ENCODE results near the gene PAX2. TPM values are rescaled to one million over a fixed set of nuclear protein-coding genes. Genes with fewer than 3 reads are reported as not detected.
A peak's percentile ranks its signal among the peaks of the same experiment; 100 is the strongest.

The PAX2 gene
- total RNA-seq, 1 experiment from 2014 or later: 0.09 TPM

DNA sequence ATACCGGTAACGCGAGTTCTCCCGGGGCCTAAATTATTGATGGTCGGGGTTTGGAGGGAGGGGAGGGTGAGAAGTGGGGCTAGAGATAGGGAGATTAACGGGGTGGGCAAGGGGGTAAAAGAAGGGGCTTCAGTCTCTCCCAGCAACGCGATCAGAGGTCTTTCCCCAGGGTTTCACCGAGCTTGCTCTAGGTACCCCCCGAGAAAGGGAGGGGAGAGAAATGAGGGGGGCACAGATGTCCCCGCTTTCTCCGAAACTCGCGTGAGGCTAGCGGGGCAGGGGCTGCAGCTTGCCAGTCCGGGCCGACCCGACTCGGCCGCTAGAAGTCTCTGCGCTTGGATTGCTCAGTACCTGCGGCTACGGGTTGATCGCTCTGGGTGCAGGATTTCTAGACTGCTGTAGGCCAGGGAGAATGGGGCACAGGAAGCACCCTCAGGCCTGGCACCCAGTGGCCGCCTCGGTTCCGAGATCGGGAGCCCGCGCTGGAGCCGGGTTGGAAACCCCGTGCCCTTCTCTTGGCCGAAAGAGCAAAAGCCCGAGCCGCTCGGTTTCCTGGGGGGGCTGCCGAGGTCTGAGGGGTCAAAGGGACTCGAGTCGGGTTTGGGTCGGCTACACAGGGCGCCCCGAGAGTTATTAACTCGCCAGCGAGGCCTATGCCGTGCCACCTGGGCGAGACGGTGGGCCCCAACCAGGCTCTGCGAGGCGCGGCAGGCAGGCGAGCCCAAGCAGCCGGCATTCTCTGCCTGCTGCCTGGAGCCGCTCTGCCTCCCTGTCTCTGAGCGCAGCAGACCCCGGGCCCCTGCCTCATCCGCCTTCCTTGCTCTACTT lies 3.1 kb downstream of the PAX2 start (continued):
- TF ChIP-seq, protein P1, sequence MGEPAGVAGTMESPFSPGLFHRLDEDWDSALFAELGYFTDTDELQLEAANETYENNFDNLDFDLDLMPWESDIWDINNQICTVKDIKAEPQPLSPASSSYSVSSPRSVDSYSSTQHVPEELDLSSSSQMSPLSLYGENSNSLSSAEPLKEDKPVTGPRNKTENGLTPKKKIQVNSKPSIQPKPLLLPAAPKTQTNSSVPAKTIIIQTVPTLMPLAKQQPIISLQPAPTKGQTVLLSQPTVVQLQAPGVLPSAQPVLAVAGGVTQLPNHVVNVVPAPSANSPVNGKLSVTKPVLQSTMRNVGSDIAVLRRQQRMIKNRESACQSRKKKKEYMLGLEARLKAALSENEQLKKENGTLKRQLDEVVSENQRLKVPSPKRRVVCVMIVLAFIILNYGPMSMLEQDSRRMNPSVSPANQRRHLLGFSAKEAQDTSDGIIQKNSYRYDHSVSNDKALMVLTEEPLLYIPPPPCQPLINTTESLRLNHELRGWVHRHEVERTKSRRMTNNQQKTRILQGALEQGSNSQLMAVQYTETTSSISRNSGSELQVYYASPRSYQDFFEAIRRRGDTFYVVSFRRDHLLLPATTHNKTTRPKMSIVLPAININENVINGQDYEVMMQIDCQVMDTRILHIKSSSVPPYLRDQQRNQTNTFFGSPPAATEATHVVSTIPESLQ (CRISPR knock-in tag; IDR thresholded peaks at IDR 0.05): no peak
- no peak for TF ChIP-seq ETV6 (CRISPR knock-in tag; IDR thresholded peaks at IDR 0.05)

DNA sequence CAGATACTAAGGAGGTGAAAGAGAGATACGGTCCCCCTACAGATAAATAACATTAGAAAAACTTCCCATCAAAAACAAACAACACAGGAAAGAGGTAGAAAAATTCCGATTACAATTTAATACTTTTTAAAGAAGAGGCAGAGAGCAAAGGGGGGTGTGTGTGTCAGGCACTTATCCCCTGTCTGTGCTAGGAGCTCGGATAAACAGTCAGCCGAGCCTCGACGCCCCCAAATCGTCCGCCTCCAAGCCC lies 3.6 kb downstream of the PAX2 start:
- peaks cover 30% of the 10 kb centered on the region for H3K4me1 Mint-ChIP-seq
- ATAC-seq (no peak), DNase-seq (ENCODE audit: low spot score) (no peak)
- no peaks in the 10 kb centered on the region for H3K36me3 Mint-ChIP-seq
- no peak overlapping the region for H3K27ac Mint-ChIP-seq
- H3K9me3 Mint-ChIP-seq: no peaks in the 10 kb centered on the region
- ChIA-PET POLR2A (no interaction called here), CTCF (interaction anchor here (0.7 to 2.8 kb wide), 4 partner anchors 8 to 179 kb away, joined by 3 to 21 read pairs (median 4); no protein-coding TSS in a partner anchor)
- peak overlapping the region; percentile 34 for H3K4me3 Mint-ChIP-seq
- H3K27me3 Mint-ChIP-seq (ENCODE audit: low read depth): peaks cover 96% of the 10 kb centered on the region
- no peak for TF ChIP-seq ETV6 (CRISPR knock-in tag; IDR thresholded peaks at IDR 0.05)

DNA sequence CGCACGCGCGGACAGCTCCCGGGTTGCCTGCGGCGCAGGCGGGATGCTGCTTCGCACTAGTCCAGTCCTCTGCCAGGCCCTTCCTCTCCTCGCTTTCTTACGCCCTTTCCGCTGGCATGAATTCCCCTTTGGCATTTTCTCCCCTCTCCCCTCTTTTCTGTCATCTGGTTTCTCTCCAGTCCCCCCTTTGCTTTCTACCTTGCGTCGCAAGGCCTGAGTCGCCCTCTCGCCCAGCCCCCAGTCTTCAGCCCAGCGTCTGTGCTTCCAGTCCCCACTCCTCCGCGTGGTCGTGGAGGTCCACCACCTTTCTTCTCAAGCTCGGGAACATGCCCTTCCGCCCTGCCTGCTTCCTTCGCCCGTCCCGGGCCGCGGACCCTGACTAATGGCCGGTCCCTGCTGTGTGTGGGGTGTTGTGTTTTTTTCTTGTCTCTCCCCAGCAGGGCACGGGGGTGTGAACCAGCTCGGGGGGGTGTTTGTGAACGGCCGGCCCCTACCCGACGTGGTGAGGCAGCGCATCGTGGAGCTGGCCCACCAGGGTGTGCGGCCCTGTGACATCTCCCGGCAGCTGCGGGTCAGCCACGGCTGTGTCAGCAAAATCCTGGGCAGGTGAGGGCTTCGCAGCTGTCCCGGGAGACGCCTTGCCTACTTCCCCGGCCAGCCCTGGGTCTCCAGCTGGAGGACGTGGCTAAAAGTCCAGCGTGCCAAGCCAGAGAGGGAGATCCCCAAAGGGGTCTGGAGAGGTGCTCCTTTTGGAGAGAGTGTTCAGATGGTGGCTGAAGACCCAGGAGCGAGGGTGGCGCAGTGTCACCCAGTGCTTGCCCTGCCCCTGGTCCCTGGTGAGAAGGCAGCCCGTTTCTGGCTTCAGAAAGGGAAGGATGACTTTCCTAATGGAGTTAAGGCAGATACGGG lies 4.2 kb downstream of the PAX2 start:
- CTCF ChIA-PET: interaction anchor here (0.7 to 2.8 kb wide), 8 partner anchors 9 to 393 kb away, joined by 3 to 21 read pairs (median 4); no protein-coding TSS in a partner anchor
- Mint-ChIP-seq H3K27ac (no peak overlapping the region), H3K4me1 (peaks cover 26% of the 10 kb centered on the region), H3K9me3 (no peaks in the 10 kb centered on the region), H3K36me3 (no peaks in the 10 kb centered on the region), H3K4me3 (peak overlapping the region; percentile 34), H3K27me3 (ENCODE audit: low read depth) (peaks cover 96% of the 10 kb centered on the region)
- TF ChIP-seq SP1 (CRISPR knock-in tag; conservative IDR thresholded peaks at IDR 0.05): no peak
- no peak for TF ChIP-seq TCF7 (CRISPR knock-in tag; IDR thresholded peaks at IDR 0.05; ENCODE audit: low read depth)
- no peak for TF ChIP-seq GTF2I (CRISPR knock-in tag; conservative IDR thresholded peaks at IDR 0.05)
- no peak for TF ChIP-seq ZNF219 (CRISPR knock-in tag; IDR thresholded peaks at IDR 0.05; ENCODE audit: borderline replicate concordance)
- TF ChIP-seq ZNF232 (CRISPR knock-in tag; IDR thresholded peaks at IDR 0.05): no peak
- TF ChIP-seq OVOL2 (CRISPR knock-in tag; IDR thresholded peaks at IDR 0.05; ENCODE audit: borderline replicate concordance): no peak
- TF ChIP-seq, protein P2, sequence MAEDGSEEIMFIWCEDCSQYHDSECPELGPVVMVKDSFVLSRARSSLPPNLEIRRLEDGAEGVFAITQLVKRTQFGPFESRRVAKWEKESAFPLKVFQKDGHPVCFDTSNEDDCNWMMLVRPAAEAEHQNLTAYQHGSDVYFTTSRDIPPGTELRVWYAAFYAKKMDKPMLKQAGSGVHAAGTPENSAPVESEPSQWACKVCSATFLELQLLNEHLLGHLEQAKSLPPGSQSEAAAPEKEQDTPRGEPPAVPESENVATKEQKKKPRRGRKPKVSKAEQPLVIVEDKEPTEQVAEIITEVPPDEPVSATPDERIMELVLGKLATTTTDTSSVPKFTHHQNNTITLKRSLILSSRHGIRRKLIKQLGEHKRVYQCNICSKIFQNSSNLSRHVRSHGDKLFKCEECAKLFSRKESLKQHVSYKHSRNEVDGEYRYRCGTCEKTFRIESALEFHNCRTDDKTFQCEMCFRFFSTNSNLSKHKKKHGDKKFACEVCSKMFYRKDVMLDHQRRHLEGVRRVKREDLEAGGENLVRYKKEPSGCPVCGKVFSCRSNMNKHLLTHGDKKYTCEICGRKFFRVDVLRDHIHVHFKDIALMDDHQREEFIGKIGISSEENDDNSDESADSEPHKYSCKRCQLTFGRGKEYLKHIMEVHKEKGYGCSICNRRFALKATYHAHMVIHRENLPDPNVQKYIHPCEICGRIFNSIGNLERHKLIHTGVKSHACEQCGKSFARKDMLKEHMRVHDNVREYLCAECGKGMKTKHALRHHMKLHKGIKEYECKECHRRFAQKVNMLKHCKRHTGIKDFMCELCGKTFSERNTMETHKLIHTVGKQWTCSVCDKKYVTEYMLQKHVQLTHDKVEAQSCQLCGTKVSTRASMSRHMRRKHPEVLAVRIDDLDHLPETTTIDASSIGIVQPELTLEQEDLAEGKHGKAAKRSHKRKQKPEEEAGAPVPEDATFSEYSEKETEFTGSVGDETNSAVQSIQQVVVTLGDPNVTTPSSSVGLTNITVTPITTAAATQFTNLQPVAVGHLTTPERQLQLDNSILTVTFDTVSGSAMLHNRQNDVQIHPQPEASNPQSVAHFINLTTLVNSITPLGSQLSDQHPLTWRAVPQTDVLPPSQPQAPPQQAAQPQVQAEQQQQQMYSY (CRISPR knock-in tag; IDR thresholded peaks at IDR 0.05): 0 out of 2 replicates have a peak, but pooled peaks have one; percentile 38
- DNase-seq (ENCODE audit: low spot score) (no peak), ATAC-seq (no peak)
- POLR2A ChIA-PET: interaction anchor here (0.6 kb wide), 1 partner anchor 10 kb away, joined by 9 read pairs; no protein-coding TSS in a partner anchor

DNA sequence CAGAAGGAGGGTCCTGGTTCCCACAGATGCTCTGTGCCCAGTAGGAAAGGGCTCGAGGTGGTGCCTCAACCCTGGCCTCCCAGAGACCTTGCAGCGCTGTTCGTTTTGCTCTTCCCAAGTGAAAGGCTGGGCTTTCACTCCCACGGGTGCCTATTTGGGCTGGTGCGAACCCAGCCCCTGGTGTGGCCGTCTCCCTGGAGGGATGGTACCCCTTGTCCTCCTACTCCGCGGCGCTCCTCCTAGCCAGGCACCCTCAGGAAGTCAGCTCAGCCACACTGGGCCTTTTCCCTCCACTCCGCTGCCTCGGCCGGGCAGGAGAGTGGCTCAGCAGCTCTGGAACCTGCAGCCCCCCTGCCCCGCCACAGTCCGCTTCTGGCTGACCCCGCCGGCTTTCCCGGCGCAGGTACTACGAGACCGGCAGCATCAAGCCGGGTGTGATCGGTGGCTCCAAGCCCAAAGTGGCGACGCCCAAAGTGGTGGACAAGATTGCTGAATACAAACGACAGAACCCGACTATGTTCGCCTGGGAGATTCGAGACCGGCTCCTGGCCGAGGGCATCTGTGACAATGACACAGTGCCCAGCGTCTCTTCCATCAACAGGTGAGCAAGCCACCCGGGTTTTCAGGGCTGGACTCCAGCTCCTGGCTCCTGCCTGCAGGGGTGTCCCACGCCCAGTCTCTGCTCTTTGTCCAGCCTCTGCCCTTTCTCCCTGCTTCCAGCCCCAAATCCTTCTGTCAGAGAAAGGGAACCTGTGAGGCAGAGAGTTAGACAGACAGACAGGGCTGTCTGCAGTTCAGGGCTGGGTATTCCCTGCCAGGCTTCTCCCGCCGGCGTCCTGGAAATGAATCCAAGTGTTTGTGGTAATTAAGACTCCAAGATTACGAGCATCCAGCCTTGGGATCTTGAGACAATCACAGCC lies 5.2 kb downstream of the PAX2 start:
- TF ChIP-seq OVOL2 (CRISPR knock-in tag; IDR thresholded peaks at IDR 0.05; ENCODE audit: borderline replicate concordance) (no peak), FOXK1 (CRISPR knock-in tag; IDR thresholded peaks at IDR 0.05) (no peak), RORB (CRISPR knock-in tag; IDR thresholded peaks at IDR 0.05) (no peak), SMAD4 (CRISPR knock-in tag; IDR thresholded peaks at IDR 0.05) (no peak)
- TF ChIP-seq, protein P3, sequence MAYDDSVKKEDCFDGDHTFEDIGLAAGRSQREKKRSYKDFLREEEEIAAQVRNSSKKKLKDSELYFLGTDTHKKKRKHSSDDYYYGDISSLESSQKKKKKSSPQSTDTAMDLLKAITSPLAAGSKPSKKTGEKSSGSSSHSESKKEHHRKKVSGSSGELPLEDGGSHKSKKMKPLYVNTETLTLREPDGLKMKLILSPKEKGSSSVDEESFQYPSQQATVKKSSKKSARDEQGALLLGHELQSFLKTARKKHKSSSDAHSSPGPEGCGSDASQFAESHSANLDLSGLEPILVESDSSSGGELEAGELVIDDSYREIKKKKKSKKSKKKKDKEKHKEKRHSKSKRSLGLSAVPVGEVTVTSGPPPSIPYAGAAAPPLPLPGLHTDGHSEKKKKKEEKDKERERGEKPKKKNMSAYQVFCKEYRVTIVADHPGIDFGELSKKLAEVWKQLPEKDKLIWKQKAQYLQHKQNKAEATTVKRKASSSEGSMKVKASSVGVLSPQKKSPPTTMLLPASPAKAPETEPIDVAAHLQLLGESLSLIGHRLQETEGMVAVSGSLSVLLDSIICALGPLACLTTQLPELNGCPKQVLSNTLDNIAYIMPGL (CRISPR knock-in tag; IDR thresholded peaks at IDR 0.05): no peak
- Mint-ChIP-seq H3K36me3 (no peaks in the 10 kb centered on the region), H3K4me3 (no peak overlapping the region), H3K9me3 (no peaks in the 10 kb centered on the region), H3K4me1 (peaks cover 24% of the 10 kb centered on the region), H3K27ac (no peak overlapping the region), H3K27me3 (ENCODE audit: low read depth) (peaks cover 97% of the 10 kb centered on the region)
- ChIA-PET CTCF (interaction anchor here (0.8 to 2.8 kb wide), 12 partner anchors 8 to 392 kb away, joined by 3 to 21 read pairs (median 4); no protein-coding TSS in a partner anchor), POLR2A (interaction anchor here (0.6 kb wide), 1 partner anchor 11 kb away, joined by 9 read pairs; no protein-coding TSS in a partner anchor)
- DNase-seq (ENCODE audit: low spot score): peak; percentile 36
- ATAC-seq: no peak

Measured in WTC11 (cell line).